Activated CD4-positive, alpha-beta memory T cell treated with anti-CD3 and anti-CD28 coated beads, Interleukin-2, amount 10 ng/mL, durations not matched to agents 7 days and 5 days (primary cell): Measurements from ENCODE around the gene PTPN4. TPM values are rescaled to one million over a fixed set of nuclear protein-coding genes. Genes with fewer than 3 reads are reported as not detected.
"Not testable (repeated sequence)": the region's sequence is repeated elsewhere in the genome, so short reads cannot be mapped to it uniquely, and the experiment has no call there.

Source experiments
- CTCF ChIA-PET: fragments of 350-600 bp; sonication (Branson Sonifier 250); formaldehyde crosslinking; loops from one replicate; lab custom pipeline; 2021; ENCODE audit warnings: antibody characterized with exemption, inconsistent platforms; lab: Charles Lee
- POLR2A ChIA-PET: fragments of 350-600 bp; sonication (Branson Sonifier 250); formaldehyde crosslinking; loops from one replicate; lab custom pipeline; 2021; ENCODE audit warnings: antibody characterized with exemption; lab: Charles Lee
- DNase-seq: peaks from one replicate; pipeline ENCODE4 v3.0.0-alpha.2; 2020
- H3K27ac Mint-ChIP-seq: one replicate; pipeline ENCODE4 v1.8.0; 2021; ENCODE audit warnings: mild to moderate bottlenecking, mixed read lengths
- H3K27me3 Mint-ChIP-seq: one replicate; pipeline ENCODE4 v1.8.0; 2021; ENCODE audit warnings: mixed read lengths
- H3K36me3 Mint-ChIP-seq: one replicate; pipeline ENCODE4 v1.8.0; 2021; ENCODE audit warnings: low read depth, mixed read lengths
- H3K4me1 Mint-ChIP-seq: one replicate; pipeline ENCODE4 v1.8.0; 2021; ENCODE audit warnings: mixed read lengths
- H3K4me3 Mint-ChIP-seq: one replicate; pipeline ENCODE4 v1.8.0; 2021; ENCODE audit warnings: mild to moderate bottlenecking, mixed read lengths
- H3K9me3 Mint-ChIP-seq: one replicate; pipeline ENCODE4 v1.8.0; 2021; ENCODE audit warnings: mixed read lengths
- total RNA-seq, 2 experiments: library from RNA; stranded (reverse); gene quantifications; one replicate each; pipeline ENCODE4 v1.2.3, GENCODE V29; 2021

PTPN4 gene
- total RNA-seq, 2 experiments from 2014 or later, result 78.7 to 84.5 TPM

- H3K27ac Mint-ChIP-seq, result no peak overlapping the region
- H3K4me3 Mint-ChIP-seq, result no peak overlapping the region
- no peaks in the 10 kb centered on the region for H3K27me3 Mint-ChIP-seq
- peaks cover 76% of the 10 kb centered on the region for H3K36me3 Mint-ChIP-seq
- ChIA-PET POLR2A (no interaction called here), CTCF (interaction anchor here (1.2 kb wide), 1 partner anchor 216 kb away, joined by 4 read pairs; no protein-coding TSS in a partner anchor)
- no peak for DNase-seq
- no peaks in the 10 kb centered on the region for H3K4me1 Mint-ChIP-seq
- H3K9me3 Mint-ChIP-seq, result no peaks in the 10 kb centered on the region
Measured at GRCh38 chr2:119958670-119959268, 199.0 kb downstream of the PTPN4 start.

GRCh38 chr2:119960821-119961220, 201.1 kb downstream of the PTPN4 start:
- no peak for DNase-seq
- H3K27me3 Mint-ChIP-seq, result no peaks in the 10 kb centered on the region
- H3K4me3 Mint-ChIP-seq, result no peak overlapping the region
- no peak overlapping the region for H3K27ac Mint-ChIP-seq
- H3K36me3 Mint-ChIP-seq, result peaks cover 81% of the 10 kb centered on the region
- H3K4me1 Mint-ChIP-seq, result no peaks in the 10 kb centered on the region
- no peaks in the 10 kb centered on the region for H3K9me3 Mint-ChIP-seq
- POLR2A ChIA-PET, result no interaction called here
- CTCF ChIA-PET, result no interaction called here

GRCh38 chr2:119981896-119982295, 222.2 kb downstream of the PTPN4 start:
- ChIA-PET POLR2A (no interaction called here), CTCF (interaction anchor here (0.5 kb wide), 1 partner anchor 87 kb away, joined by 3 read pairs; no protein-coding TSS in a partner anchor)
- H3K36me3 Mint-ChIP-seq, result peaks cover 14% of the 10 kb centered on the region
- no peak overlapping the region for H3K4me3 Mint-ChIP-seq
- no peak overlapping the region for H3K27ac Mint-ChIP-seq
- H3K27me3 Mint-ChIP-seq, result no peaks in the 10 kb centered on the region
- no peaks in the 10 kb centered on the region for H3K4me1 Mint-ChIP-seq
- DNase-seq, result no peak
- no peaks in the 10 kb centered on the region for H3K9me3 Mint-ChIP-seq

- H3K4me1 Mint-ChIP-seq, result no peaks in the 10 kb centered on the region
- no peak overlapping the region for H3K27ac Mint-ChIP-seq
- no peaks in the 10 kb centered on the region for H3K27me3 Mint-ChIP-seq
- H3K4me3 Mint-ChIP-seq, result no peak overlapping the region
- peaks cover 9% of the 10 kb centered on the region for H3K36me3 Mint-ChIP-seq
- no peak for DNase-seq
- ChIA-PET POLR2A (interaction anchor here (1.1 to 1.9 kb wide), 2 partner anchors 8 to 17 kb away, joined by 3 to 8 read pairs; no protein-coding TSS in a partner anchor), CTCF (no interaction called here)
- H3K9me3 Mint-ChIP-seq, result no peaks in the 10 kb centered on the region
Measured at GRCh38 chr2:119982506-119982905, 222.8 kb downstream of the PTPN4 start.

- H3K27me3 Mint-ChIP-seq, result no peaks in the 10 kb centered on the region
- peaks cover 9% of the 10 kb centered on the region for H3K36me3 Mint-ChIP-seq
- H3K4me1 Mint-ChIP-seq, result no peaks in the 10 kb centered on the region
- no peaks in the 10 kb centered on the region for H3K9me3 Mint-ChIP-seq
- ChIA-PET CTCF (no interaction called here), POLR2A (interaction anchor here (1.1 to 1.9 kb wide), 2 partner anchors 9 to 18 kb away, joined by 3 to 8 read pairs; no protein-coding TSS in a partner anchor)
- H3K4me3 Mint-ChIP-seq, result no peak overlapping the region
- no peak overlapping the region for H3K27ac Mint-ChIP-seq
- DNase-seq, result no peak
Measured at GRCh38 chr2:119983108-119983507, 223.4 kb downstream of the PTPN4 start.

GRCh38 chr2:119996148-119996547, 236.4 kb downstream of the PTPN4 start:
- DNase-seq, result no peak
- ChIA-PET CTCF (no interaction called here), POLR2A (no interaction called here)
- H3K27ac Mint-ChIP-seq, result no peak overlapping the region
- no peaks in the 10 kb centered on the region for H3K9me3 Mint-ChIP-seq
- no peaks in the 10 kb centered on the region for H3K4me1 Mint-ChIP-seq
- peaks cover 5% of the 10 kb centered on the region for H3K27me3 Mint-ChIP-seq
- H3K4me3 Mint-ChIP-seq, result no peak overlapping the region
- no peaks in the 10 kb centered on the region for H3K36me3 Mint-ChIP-seq

- H3K27me3 Mint-ChIP-seq, POLR2A ChIA-PET, H3K4me3 Mint-ChIP-seq, H3K36me3 Mint-ChIP-seq, H3K27ac Mint-ChIP-seq, DNase-seq, CTCF ChIA-PET, H3K4me1 Mint-ChIP-seq, H3K9me3 Mint-ChIP-seq: not testable (repeated sequence)
Measured at GRCh38 chr2:119996896-119997891, 237.5 kb downstream of the PTPN4 start.

GRCh38 chr2:120001471-120001870, 241.7 kb downstream of the PTPN4 start:
- H3K9me3 Mint-ChIP-seq, result no peaks in the 10 kb centered on the region
- H3K27me3 Mint-ChIP-seq, result peaks cover 6% of the 10 kb centered on the region
- H3K4me1 Mint-ChIP-seq, result peaks cover under 1% of the 10 kb centered on the region
- ChIA-PET CTCF (no interaction called here), POLR2A (no interaction called here)
- no peak overlapping the region for H3K4me3 Mint-ChIP-seq
- no peak overlapping the region for H3K27ac Mint-ChIP-seq
- DNase-seq, result no peak
- H3K36me3 Mint-ChIP-seq, result no peaks in the 10 kb centered on the region

GRCh38 chr2:120004254-120004653, 244.5 kb downstream of the PTPN4 start:
- Mint-ChIP-seq H3K27me3 (peaks cover 4% of the 10 kb centered on the region), H3K9me3 (no peaks in the 10 kb centered on the region), H3K4me3 (no peak overlapping the region), H3K27ac (no peak overlapping the region), H3K36me3 (no peaks in the 10 kb centered on the region), H3K4me1 (peaks cover 5% of the 10 kb centered on the region)
- POLR2A ChIA-PET, result no interaction called here
- CTCF ChIA-PET, result no interaction called here
- DNase-seq, result no peak

- ChIA-PET POLR2A (no interaction called here), CTCF (no interaction called here)
- no peak overlapping the region for H3K27ac Mint-ChIP-seq
- no peaks in the 10 kb centered on the region for H3K9me3 Mint-ChIP-seq
- peaks cover 5% of the 10 kb centered on the region for H3K4me1 Mint-ChIP-seq
- H3K27me3 Mint-ChIP-seq, result peaks cover 3% of the 10 kb centered on the region
- H3K36me3 Mint-ChIP-seq, result no peaks in the 10 kb centered on the region
- DNase-seq, result no peak
- H3K4me3 Mint-ChIP-seq, result no peak overlapping the region
Measured at GRCh38 chr2:120005834-120006521, 246.3 kb downstream of the PTPN4 start.

- no peak for DNase-seq
- no peaks in the 10 kb centered on the region for H3K27me3 Mint-ChIP-seq
- CTCF ChIA-PET, result no interaction called here
- POLR2A ChIA-PET, result interaction anchor here (1.2 kb wide), 1 partner anchor 215 kb away, joined by 3 read pairs; the partner anchor contains the start of gene TMEM185B
- no peaks in the 10 kb centered on the region for H3K9me3 Mint-ChIP-seq
- no peak overlapping the region for H3K4me3 Mint-ChIP-seq
- peaks cover 13% of the 10 kb centered on the region for H3K4me1 Mint-ChIP-seq
- no peak overlapping the region for H3K27ac Mint-ChIP-seq
- H3K36me3 Mint-ChIP-seq, result no peaks in the 10 kb centered on the region
Measured at GRCh38 chr2:120007851-120008250, 248.1 kb downstream of the PTPN4 start.

GRCh38 chr2:120012363-120012762, 252.6 kb downstream of the PTPN4 start:
- Mint-ChIP-seq H3K36me3 (no peaks in the 10 kb centered on the region), H3K27ac (no peak overlapping the region), H3K9me3 (no peaks in the 10 kb centered on the region), H3K27me3 (peaks cover 13% of the 10 kb centered on the region), H3K4me3 (peak overlapping the region; percentile 51), H3K4me1 (peaks cover 15% of the 10 kb centered on the region)
- no peak for DNase-seq
- POLR2A ChIA-PET, result interaction anchor here (0.7 to 2.1 kb wide), 5 partner anchors 25 to 251 kb away, joined by 3 to 6 read pairs (median 4); no protein-coding TSS in a partner anchor
- CTCF ChIA-PET, result interaction anchor here (1.0 to 1.2 kb wide), 2 partner anchors 252 to 300 kb away, joined by 3 read pairs; partner anchors contain the start of gene PTPN4
